GM12874 (cell line): ENCODE data around the gene NOC4L.

Experiments
- TF ChIP-seq, protein P1 (sequence below): IDR thresholded peaks from 2 replicates; pipeline ENCODE4 v1.5.1; 2011; ENCODE audit warnings: low read depth, mild to moderate bottlenecking, control low read depth, low read length, moderate library complexity; ENCODE audit not compliant: insufficient read depth

The NOC4L gene

DNA sequence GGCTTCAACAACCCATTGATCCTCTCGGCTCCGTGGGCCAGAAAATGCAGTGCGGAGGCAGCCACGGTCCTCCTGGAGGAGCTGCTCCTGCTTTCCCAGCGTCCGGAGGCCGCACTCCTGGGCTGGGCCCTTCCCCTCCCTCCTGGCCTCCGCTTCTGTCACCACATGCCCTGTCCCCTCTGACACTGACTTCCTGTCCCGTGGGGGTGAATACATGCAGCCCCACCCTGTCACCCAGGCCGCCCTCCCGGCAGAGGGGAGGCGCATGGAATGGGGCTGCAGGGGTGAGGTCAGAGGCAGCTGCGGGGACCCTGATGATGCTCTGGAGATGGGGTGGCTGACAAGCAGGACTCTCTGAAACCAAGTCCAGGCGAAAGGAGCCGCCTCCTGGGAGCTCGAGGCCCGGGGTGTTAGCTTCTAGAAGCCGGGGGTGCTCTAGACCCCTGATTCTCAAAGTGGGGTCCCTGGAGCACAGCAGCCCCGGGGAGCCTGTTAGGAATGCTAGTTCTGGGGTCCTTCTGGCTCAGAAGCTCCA, 32.2 kb downstream of the NOC4L start:
- TF ChIP-seq, protein P1, sequence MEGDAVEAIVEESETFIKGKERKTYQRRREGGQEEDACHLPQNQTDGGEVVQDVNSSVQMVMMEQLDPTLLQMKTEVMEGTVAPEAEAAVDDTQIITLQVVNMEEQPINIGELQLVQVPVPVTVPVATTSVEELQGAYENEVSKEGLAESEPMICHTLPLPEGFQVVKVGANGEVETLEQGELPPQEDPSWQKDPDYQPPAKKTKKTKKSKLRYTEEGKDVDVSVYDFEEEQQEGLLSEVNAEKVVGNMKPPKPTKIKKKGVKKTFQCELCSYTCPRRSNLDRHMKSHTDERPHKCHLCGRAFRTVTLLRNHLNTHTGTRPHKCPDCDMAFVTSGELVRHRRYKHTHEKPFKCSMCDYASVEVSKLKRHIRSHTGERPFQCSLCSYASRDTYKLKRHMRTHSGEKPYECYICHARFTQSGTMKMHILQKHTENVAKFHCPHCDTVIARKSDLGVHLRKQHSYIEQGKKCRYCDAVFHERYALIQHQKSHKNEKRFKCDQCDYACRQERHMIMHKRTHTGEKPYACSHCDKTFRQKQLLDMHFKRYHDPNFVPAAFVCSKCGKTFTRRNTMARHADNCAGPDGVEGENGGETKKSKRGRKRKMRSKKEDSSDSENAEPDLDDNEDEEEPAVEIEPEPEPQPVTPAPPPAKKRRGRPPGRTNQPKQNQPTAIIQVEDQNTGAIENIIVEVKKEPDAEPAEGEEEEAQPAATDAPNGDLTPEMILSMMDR, result no peak

DNA sequence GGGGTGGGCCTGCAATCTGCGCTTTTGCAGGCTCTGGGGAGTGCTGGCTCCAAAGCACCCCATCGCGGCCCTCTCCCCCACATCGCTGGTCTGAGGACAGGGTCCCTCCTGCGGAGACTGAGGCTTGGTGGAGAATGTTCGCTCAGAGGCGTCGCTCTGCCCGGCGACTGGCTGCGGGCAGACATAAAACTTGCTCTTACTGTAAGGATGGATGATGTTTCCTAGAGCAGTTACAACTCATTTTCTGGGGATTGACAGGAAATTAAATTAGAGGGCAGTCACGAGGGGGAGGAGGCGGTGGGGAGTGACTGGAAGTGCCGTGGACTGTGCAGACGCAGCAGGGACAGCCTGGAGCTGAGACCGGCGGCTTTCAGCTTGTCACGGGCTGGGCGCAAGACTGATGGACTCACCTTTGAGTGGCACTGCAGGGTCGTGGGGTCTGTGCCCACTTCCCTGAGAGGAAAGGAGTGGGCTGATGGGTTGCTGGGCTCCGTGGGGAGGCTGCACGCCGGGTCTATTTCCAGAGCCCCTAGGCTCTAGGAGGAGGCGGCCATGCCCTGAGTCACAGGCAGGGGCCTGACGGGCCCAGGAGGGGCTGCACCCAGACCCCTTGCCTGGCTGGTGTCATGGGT, 32.8 kb downstream of the NOC4L start:
- TF ChIP-seq, protein P1, result no peak

DNA sequence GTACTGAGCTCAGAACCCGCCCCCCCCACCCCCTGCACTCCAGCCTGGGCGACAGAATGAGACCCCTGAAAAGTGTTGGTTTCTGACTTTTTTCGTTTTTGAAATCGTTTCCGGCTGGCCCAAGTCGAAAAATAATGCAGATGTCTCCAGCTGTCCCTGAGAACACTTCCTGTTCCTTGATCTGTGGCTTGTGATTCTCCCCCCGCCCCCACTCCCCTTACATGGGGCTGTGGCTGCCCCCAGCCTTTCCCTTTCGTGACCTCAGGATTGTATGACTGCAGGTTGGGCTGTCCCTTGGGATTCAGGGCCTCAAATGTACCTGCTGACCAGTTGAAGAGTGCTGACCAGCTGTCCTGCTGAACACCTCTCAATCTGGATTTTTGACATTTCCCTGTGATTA, 34.1 kb downstream of the NOC4L start:
- TF ChIP-seq, protein P1, result no peak

DNA sequence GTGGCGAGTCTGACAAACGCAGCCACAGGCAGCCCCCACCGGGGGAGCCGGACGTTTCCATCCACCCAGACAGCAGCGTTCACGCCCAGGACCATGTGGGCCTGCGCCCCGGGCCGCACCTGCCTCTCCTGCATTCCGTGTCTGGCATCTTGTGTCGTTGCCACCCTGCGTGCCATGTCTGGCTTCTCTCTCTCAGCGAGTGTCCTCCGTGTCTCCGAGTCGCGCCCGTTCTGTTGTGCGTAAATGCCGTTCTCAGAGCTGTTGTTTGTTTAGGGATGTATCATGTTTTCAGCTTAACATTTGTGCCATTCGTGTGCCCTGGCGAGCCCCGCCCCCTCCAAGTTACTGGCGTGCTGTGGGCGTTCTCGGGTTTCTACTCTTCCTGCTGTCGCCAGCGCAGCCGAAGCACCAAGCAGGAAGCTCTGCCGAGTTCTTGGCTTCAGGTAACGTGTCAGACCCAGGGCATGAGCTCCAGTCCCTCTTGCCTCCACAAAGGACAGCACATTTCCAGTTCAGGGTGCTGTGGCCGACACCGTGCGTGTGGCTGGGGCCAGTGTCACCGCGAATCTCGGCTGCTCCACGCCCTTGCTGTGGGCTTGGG, 34.6 kb downstream of the NOC4L start:
- TF ChIP-seq, protein P1, result no peak

DNA sequence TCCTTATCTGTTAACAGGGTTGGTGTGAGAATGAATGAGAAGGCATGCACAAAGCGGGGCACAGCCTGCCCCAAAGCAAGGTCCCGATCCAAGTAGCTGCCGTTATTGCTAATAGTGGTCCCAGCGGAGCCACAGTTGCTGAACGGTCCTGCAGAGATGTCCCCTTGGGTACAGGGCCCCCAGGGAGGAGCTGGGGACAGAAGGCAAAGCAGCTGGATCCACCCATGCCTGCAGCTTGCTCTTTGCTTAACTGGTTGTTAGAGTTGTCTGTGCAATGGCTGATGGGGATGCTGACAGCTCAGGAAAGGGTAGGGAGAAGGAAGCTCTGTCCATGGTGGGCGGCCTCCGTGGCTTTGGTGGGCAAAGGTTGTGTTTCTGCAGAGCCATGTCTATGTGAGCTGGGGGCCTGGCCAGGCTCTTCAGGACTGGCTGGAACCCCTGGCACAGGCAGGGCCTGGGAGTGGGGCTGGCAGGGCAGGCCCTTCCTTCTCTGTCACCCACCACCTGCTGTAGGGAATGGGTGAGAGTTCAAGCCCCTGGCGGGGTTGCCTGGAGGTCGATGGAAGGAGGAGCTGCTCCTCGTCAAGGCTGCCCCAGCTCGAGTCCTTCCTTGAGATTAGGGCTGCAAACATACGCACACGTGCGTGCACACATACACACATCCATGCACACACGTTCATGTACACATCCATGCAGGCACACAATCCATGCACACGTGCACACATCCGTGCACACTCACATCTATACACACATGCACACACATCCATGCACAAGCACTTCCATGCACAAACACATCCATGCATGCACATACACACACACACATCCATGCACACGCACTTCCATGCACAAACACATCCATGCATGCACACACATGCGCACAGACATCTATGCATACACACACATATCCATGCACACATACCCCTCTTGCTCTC, 35.4 kb downstream of the NOC4L start:
- TF ChIP-seq, protein P1, result no peak

DNA sequence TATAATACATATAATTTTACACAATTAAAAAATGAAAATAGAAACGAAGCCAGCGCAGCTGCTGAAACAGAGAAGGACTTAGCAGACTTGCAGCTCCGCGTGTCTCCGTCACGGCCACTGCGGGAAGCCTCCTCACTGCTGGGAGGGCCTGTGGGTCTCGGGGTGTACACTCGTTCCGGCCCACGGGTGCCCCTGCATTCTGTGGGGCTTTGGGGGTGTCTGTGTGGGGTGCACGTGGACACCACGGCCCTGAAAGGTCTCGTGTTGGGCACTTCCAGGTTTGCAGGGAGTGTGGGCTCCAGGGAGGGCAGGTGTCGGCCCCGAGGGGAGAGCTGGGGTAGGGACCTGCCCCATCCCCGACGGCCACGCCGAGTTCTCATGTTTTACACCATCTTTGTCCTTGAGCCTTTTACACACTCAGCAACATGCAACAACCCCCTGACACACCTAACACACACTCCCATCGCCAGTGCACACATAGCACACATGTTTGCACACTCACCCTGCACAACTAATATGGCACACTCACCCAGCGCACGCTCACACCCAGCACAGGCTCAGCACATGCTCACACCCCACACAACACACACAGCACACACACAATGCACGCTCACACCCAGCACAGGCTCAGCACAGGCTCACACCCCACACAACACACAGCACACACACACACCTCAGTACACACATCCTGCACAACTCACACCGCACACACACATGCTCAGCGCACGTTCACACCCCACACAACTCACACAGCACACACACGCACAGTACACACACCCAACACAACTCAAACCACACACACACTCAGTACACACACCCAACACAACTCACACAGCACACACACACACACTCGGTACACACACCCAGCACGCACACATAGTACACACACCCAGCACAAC, 36.6 kb downstream of the NOC4L start:
- TF ChIP-seq, protein P1, result no peak
